Fibroblast of lung (primary cell): ENCODE measurements around the gene KIF16B.

Source experiments
- CTCF ChIP-seq, 2 donors: IDR thresholded peaks in 1 of 2; conservative IDR thresholded peaks in 1 of 2; 1 replicate in 1 of 2; 2 replicates in 1 of 2; pipeline ENCODE4 v1.5.1; 2011 to 2012; ENCODE audit warnings: low read length in 2 of 2, control low read depth in 1 of 2, inconsistent platforms in 1 of 2, low read depth in 1 of 2, mild to moderate bottlenecking in 1 of 2
- EZH2 ChIP-seq: IDR thresholded peaks from 2 replicates; pipeline ENCODE4 v1.5.1; 2012; ENCODE audit warnings: low read length, control low read depth, mild to moderate bottlenecking; ENCODE audit errors: missing control alignments

GRCh38 chr20:16531485-16531884, 41.8 kb downstream of the KIF16B start:
- TF ChIP-seq CTCF (conservative IDR thresholded peaks at IDR 0.05 in 1 of 2, IDR thresholded peaks at IDR 0.05 in 1 of 2; ENCODE audit: low read depth in 1 of 2, low read length in 2 of 2): no peak
- no peak for TF ChIP-seq EZH2
